WTC11 (cell line): Measurements from ENCODE around the gene RIC8A. TPM values are rescaled to one million over a fixed set of nuclear protein-coding genes. Genes with fewer than 3 reads are reported as not detected.

Experiments used
- ATAC-seq: fragments of 200-7000 bp; cut with Tn5 transposase; 2 replicates; pipeline ENCODE4 v1.10.0; 2021; ENCODE audit warnings: mild to moderate bottlenecking, moderate library complexity
- CTCF ChIA-PET: fragments of 300-600 bp; sonication (Branson Sonifier 250); formaldehyde crosslinking; loops from one replicate; lab custom pipeline; 2021; ENCODE audit warnings: antibody characterized with exemption; lab: Charles Lee
- POLR2A ChIA-PET: fragments of 350-600 bp; sonication (Branson Sonifier 250); formaldehyde crosslinking; loops from one replicate; lab custom pipeline; 2021; ENCODE audit warnings: antibody characterized with exemption; lab: Charles Lee
- DNase-seq: peaks from one replicate; pipeline ENCODE4 v3.0.0; 2021; ENCODE audit warnings: low spot score
- H3K27ac Mint-ChIP-seq: 2 replicates; pipeline ENCODE4 v1.8.0; 2021; ENCODE audit warnings: mixed read lengths
- H3K27me3 Mint-ChIP-seq: 2 replicates; pipeline ENCODE4 v1.8.0; 2021; ENCODE audit warnings: low read depth, mild to moderate bottlenecking, moderate library complexity, mixed read lengths
- H3K36me3 Mint-ChIP-seq: 2 replicates; pipeline ENCODE4 v1.8.0; 2021; ENCODE audit warnings: mixed read lengths
- H3K4me1 Mint-ChIP-seq: 2 replicates; pipeline ENCODE4 v1.8.0; 2022; ENCODE audit warnings: mixed read lengths
- H3K4me3 Mint-ChIP-seq: 2 replicates; pipeline ENCODE4 v1.8.0; 2021; ENCODE audit warnings: mild to moderate bottlenecking, moderate library complexity, mixed read lengths
- H3K9me3 Mint-ChIP-seq: 2 replicates; pipeline ENCODE4 v1.8.0; 2021; ENCODE audit warnings: mixed read lengths
- FOXP4 ChIP-seq: sonication (generic); formaldehyde crosslinking; IDR thresholded peaks from 2 replicates; pipeline ENCODE4 v1.8.0; 2022; ENCODE audit warnings: mild to moderate bottlenecking, missing genetic modification reagents
- JAZF1 ChIP-seq: fragments of 250-450 bp; sonication (Bioruptor Pico); IDR thresholded peaks from 2 replicates; pipeline ENCODE4 v1.9.0; 2021; ENCODE audit warnings: moderate library complexity, mild to moderate bottlenecking, inconsistent platforms
- MXD4 ChIP-seq: fragments of 250-450 bp; sonication (Bioruptor Pico); IDR thresholded peaks from 2 replicates; pipeline ENCODE4 v1.8.0; 2021; ENCODE audit warnings: mild to moderate bottlenecking, moderate library complexity, borderline replicate concordance
- MYBL2 ChIP-seq: sonication (generic); formaldehyde crosslinking; IDR thresholded peaks from 2 replicates; pipeline ENCODE4 v1.8.1; 2023; ENCODE audit warnings: mild to moderate bottlenecking, moderate library complexity, missing genetic modification reagents
- OVOL2 ChIP-seq: fragments of 250-450 bp; sonication (Bioruptor Pico); IDR thresholded peaks from 2 replicates; pipeline ENCODE4 v1.9.0; 2021; ENCODE audit warnings: mild to moderate bottlenecking, borderline replicate concordance
- SMAD3 ChIP-seq: sonication (generic); formaldehyde crosslinking; IDR thresholded peaks from 2 replicates; pipeline ENCODE4 v1.8.0; 2022; ENCODE audit warnings: missing genetic modification reagents, mild to moderate bottlenecking, borderline replicate concordance
- SOX15 ChIP-seq: fragments of 250-450 bp; sonication (Bioruptor Pico); IDR thresholded peaks from 2 replicates; pipeline ENCODE4 v1.9.0; 2021; ENCODE audit warnings: mild to moderate bottlenecking
- TEAD4 ChIP-seq: sonication (generic); formaldehyde crosslinking; IDR thresholded peaks from 2 replicates; pipeline ENCODE4 v1.8.0; 2022; ENCODE audit warnings: mild to moderate bottlenecking, missing genetic modification reagents
- ZMAT4 ChIP-seq: fragments of 250-450 bp; sonication (Bioruptor Pico); IDR thresholded peaks from 2 replicates; pipeline ENCODE4 v1.9.0; 2021; ENCODE audit warnings: mild to moderate bottlenecking
- ZNF317 ChIP-seq: sonication (generic); formaldehyde crosslinking; IDR thresholded peaks from 2 replicates; pipeline ENCODE4 v1.8.1; 2023; ENCODE audit warnings: low read depth, mild to moderate bottlenecking, moderate library complexity, missing genetic modification reagents, borderline replicate concordance
- total RNA-seq: library from RNA; stranded (reverse); gene quantifications from 3 replicates; pipeline ENCODE4 v1.2.3, GENCODE V29; 2021
- TF ChIP-seq, protein P1 (sequence below): sonication (generic); formaldehyde crosslinking; IDR thresholded peaks from 2 replicates; pipeline ENCODE4 v1.8.1; 2023; ENCODE audit warnings: mild to moderate bottlenecking, missing genetic modification reagents, moderate library complexity
- TF ChIP-seq, protein P2 (sequence below): sonication (generic); formaldehyde crosslinking; IDR thresholded peaks from 2 replicates; pipeline ENCODE4 v1.8.1; 2023; ENCODE audit warnings: mild to moderate bottlenecking, moderate library complexity, missing genetic modification reagents
- TF ChIP-seq, protein P3 (sequence below): sonication (generic); formaldehyde crosslinking; IDR thresholded peaks from 2 replicates; pipeline ENCODE4 v1.8.1; 2023; ENCODE audit warnings: mild to moderate bottlenecking, missing genetic modification reagents, borderline replicate concordance
- TF ChIP-seq, protein P4 (sequence below): sonication (generic); formaldehyde crosslinking; conservative IDR thresholded peaks from 2 replicates; pipeline ENCODE4 v1.8.1; 2022; ENCODE audit warnings: mild to moderate bottlenecking, missing genetic modification reagents
- TF ChIP-seq, protein P5 (sequence below): fragments of 200-600 bp; IDR thresholded peaks from 2 replicates; pipeline ENCODE4 v1.8.0; 2022; ENCODE audit warnings: antibody characterized with exemption

The RIC8A gene
- total RNA-seq, 1 experiment from 2014 or later = 68.3 TPM

DNA sequence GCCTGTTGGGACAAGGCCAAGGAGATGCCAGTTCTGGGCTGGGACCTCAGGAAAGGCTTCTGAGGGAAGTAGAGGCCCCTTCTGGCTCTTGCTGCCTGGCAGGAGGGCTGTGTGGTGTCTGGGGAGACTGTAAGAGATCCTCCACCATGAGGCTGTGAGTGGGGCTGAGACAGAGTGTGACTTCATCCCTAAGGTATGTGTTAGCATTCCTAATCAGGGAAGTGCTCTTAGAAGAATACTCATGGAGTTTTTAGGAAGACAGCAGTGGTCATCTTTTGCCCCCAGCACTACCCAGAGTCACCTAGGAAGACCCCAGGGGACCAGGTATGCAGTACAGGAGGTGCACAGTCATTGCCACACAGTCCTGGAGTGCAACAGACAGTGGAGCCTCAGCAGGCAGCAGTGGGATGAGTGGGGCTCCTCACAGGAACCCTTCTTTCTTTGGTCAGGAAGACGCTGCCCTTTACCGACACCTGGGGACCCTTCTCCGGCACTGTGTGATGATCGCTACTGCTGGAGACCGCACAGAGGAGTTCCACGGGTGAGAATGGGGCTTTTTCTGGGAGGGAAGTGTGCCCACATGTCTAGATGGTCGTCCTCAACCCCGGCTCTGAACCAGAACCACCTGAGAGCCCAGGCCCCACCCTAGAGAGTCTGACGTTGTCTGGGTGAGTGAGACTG, 2.8 kb downstream of the RIC8A start:
- Mint-ChIP-seq H3K4me1 (peaks cover 8% of the 10 kb centered on the region; the same call in 1 of the 2 replicates), H3K27ac (no peak overlapping the region), H3K27me3 (no peaks in the 10 kb centered on the region), H3K9me3 (no peaks in the 10 kb centered on the region), H3K36me3 (peaks cover 38% of the 10 kb centered on the region), H3K4me3 (peak overlapping the region; percentile 97; the same call in 1 of the 2 replicates)
- no peak for DNase-seq
- TF ChIP-seq, protein P1, sequence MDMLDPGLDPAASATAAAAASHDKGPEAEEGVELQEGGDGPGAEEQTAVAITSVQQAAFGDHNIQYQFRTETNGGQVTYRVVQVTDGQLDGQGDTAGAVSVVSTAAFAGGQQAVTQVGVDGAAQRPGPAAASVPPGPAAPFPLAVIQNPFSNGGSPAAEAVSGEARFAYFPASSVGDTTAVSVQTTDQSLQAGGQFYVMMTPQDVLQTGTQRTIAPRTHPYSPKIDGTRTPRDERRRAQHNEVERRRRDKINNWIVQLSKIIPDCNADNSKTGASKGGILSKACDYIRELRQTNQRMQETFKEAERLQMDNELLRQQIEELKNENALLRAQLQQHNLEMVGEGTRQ (CRISPR knock-in tag) = no peak
- TF ChIP-seq ZNF317 (no peak), MYBL2 (no peak), ZMAT4 (CRISPR knock-in tag) (no peak), SOX15 (no peak), JAZF1 (CRISPR knock-in tag) (no peak), MXD4 (CRISPR knock-in tag) (no peak), OVOL2 (CRISPR knock-in tag) (no peak), SMAD3 (CRISPR knock-in tag) (no peak), FOXP4 (CRISPR knock-in tag) (no peak), TEAD4 (CRISPR knock-in tag) (no peak)
- TF ChIP-seq, protein P2, sequence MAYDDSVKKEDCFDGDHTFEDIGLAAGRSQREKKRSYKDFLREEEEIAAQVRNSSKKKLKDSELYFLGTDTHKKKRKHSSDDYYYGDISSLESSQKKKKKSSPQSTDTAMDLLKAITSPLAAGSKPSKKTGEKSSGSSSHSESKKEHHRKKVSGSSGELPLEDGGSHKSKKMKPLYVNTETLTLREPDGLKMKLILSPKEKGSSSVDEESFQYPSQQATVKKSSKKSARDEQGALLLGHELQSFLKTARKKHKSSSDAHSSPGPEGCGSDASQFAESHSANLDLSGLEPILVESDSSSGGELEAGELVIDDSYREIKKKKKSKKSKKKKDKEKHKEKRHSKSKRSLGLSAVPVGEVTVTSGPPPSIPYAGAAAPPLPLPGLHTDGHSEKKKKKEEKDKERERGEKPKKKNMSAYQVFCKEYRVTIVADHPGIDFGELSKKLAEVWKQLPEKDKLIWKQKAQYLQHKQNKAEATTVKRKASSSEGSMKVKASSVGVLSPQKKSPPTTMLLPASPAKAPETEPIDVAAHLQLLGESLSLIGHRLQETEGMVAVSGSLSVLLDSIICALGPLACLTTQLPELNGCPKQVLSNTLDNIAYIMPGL (CRISPR knock-in tag) = no peak
- TF ChIP-seq, protein P3, sequence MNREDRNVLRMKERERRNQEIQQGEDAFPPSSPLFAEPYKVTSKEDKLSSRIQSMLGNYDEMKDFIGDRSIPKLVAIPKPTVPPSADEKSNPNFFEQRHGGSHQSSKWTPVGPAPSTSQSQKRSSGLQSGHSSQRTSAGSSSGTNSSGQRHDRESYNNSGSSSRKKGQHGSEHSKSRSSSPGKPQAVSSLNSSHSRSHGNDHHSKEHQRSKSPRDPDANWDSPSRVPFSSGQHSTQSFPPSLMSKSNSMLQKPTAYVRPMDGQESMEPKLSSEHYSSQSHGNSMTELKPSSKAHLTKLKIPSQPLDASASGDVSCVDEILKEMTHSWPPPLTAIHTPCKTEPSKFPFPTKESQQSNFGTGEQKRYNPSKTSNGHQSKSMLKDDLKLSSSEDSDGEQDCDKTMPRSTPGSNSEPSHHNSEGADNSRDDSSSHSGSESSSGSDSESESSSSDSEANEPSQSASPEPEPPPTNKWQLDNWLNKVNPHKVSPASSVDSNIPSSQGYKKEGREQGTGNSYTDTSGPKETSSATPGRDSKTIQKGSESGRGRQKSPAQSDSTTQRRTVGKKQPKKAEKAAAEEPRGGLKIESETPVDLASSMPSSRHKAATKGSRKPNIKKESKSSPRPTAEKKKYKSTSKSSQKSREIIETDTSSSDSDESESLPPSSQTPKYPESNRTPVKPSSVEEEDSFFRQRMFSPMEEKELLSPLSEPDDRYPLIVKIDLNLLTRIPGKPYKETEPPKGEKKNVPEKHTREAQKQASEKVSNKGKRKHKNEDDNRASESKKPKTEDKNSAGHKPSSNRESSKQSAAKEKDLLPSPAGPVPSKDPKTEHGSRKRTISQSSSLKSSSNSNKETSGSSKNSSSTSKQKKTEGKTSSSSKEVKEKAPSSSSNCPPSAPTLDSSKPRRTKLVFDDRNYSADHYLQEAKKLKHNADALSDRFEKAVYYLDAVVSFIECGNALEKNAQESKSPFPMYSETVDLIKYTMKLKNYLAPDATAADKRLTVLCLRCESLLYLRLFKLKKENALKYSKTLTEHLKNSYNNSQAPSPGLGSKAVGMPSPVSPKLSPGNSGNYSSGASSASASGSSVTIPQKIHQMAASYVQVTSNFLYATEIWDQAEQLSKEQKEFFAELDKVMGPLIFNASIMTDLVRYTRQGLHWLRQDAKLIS (CRISPR knock-in tag) = no peak
- TF ChIP-seq, protein P4, sequence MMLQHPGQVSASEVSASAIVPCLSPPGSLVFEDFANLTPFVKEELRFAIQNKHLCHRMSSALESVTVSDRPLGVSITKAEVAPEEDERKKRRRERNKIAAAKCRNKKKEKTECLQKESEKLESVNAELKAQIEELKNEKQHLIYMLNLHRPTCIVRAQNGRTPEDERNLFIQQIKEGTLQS (CRISPR knock-in tag) = no peak
- TF ChIP-seq, protein P5, sequence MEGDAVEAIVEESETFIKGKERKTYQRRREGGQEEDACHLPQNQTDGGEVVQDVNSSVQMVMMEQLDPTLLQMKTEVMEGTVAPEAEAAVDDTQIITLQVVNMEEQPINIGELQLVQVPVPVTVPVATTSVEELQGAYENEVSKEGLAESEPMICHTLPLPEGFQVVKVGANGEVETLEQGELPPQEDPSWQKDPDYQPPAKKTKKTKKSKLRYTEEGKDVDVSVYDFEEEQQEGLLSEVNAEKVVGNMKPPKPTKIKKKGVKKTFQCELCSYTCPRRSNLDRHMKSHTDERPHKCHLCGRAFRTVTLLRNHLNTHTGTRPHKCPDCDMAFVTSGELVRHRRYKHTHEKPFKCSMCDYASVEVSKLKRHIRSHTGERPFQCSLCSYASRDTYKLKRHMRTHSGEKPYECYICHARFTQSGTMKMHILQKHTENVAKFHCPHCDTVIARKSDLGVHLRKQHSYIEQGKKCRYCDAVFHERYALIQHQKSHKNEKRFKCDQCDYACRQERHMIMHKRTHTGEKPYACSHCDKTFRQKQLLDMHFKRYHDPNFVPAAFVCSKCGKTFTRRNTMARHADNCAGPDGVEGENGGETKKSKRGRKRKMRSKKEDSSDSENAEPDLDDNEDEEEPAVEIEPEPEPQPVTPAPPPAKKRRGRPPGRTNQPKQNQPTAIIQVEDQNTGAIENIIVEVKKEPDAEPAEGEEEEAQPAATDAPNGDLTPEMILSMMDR = no peak
- CTCF ChIA-PET = interaction anchor here (1.3 kb wide), 1 partner anchor 40 kb away, joined by 8 read pairs; no protein-coding TSS in a partner anchor
- ATAC-seq = no peak
- POLR2A ChIA-PET = interaction anchor here (0.5 kb wide), 1 partner anchor 34 kb away, joined by 3 read pairs; no protein-coding TSS in a partner anchor
